ENCODE data around the gene SDC3. TPM values are rescaled to one million over a fixed set of nuclear protein-coding genes. Genes with fewer than 3 reads are reported as not detected.
A peak's percentile ranks its signal among the peaks of the same experiment; 100 is the strongest.

SDC3 gene
- total RNA-seq, 1 donor from 2014 or later = 113 TPM

DNA sequence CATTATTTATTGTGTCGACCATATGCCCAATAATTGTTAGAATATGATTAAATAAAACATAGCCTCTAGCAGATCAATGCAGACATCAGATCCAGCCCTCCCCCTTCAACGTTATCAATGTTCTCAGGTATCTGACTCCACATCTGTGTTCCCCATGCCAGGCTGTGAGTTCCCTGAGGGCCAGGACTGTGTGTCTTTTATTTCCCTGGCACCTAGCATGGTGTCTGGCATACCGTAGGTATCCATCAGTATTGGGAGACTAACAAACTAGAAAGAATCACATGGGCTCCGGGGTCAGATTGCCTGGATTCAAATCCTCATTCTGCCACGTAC is 48.3 kb downstream of the SDC3 start:
- TF ChIP-seq EZH2 (IDR thresholded peaks at IDR 0.05; ENCODE audit: insufficient read depth, low read length) = no peak
- TF ChIP-seq, protein P1, sequence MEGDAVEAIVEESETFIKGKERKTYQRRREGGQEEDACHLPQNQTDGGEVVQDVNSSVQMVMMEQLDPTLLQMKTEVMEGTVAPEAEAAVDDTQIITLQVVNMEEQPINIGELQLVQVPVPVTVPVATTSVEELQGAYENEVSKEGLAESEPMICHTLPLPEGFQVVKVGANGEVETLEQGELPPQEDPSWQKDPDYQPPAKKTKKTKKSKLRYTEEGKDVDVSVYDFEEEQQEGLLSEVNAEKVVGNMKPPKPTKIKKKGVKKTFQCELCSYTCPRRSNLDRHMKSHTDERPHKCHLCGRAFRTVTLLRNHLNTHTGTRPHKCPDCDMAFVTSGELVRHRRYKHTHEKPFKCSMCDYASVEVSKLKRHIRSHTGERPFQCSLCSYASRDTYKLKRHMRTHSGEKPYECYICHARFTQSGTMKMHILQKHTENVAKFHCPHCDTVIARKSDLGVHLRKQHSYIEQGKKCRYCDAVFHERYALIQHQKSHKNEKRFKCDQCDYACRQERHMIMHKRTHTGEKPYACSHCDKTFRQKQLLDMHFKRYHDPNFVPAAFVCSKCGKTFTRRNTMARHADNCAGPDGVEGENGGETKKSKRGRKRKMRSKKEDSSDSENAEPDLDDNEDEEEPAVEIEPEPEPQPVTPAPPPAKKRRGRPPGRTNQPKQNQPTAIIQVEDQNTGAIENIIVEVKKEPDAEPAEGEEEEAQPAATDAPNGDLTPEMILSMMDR (IDR thresholded peaks at IDR 0.05; ENCODE audit: insufficient read depth, low read depth, low read length) = no peak
- Mint-ChIP-seq H3K4me3 (ENCODE audit: unreplicated experiment) (no peak overlapping the region), H3K36me3 (ENCODE audit: low read depth, unreplicated experiment) (no peaks in the 10 kb centered on the region), H3K27me3 (ENCODE audit: low read depth, unreplicated experiment) (peaks cover 3% of the 10 kb centered on the region), H3K4me1 (ENCODE audit: low read depth, unreplicated experiment) (peaks cover 20% of the 10 kb centered on the region), H3K9me3 (ENCODE audit: unreplicated experiment) (no peaks in the 10 kb centered on the region), H3K27ac (ENCODE audit: unreplicated experiment) (no peak overlapping the region)
- Histone ChIP-seq H3K4me1 (ENCODE audit: insufficient read depth, low read length) (peaks cover 26% of the 10 kb centered on the region), H3K36me3 (ENCODE audit: insufficient read depth, low read length) (no peaks in the 10 kb centered on the region), H2AFZ (ENCODE audit: low read depth, low read length) (no peak overlapping the region), H3K4me3 (ENCODE audit: insufficient read depth, low read depth, low read length) (no peak overlapping the region), H3K27me3 (ENCODE audit: insufficient read depth, low read length) (no peaks in the 10 kb centered on the region), H4K20me1 (ENCODE audit: insufficient read depth, low read length) (no peaks in the 10 kb centered on the region), H3K27ac (ENCODE audit: low read depth, low read length) (no peak overlapping the region), H3K79me2 (ENCODE audit: insufficient read depth, low read length) (no peaks in the 10 kb centered on the region), H3K9me3 (ENCODE audit: insufficient read depth, low read depth, low read length) (no peaks in the 10 kb centered on the region), H3K4me2 (ENCODE audit: low read length) (no peak overlapping the region), H3K9ac (ENCODE audit: low read length) (no peak overlapping the region)
- DNase-seq (ENCODE audit: low read depth) = no peak
- no peak for FAIRE-seq

DNA sequence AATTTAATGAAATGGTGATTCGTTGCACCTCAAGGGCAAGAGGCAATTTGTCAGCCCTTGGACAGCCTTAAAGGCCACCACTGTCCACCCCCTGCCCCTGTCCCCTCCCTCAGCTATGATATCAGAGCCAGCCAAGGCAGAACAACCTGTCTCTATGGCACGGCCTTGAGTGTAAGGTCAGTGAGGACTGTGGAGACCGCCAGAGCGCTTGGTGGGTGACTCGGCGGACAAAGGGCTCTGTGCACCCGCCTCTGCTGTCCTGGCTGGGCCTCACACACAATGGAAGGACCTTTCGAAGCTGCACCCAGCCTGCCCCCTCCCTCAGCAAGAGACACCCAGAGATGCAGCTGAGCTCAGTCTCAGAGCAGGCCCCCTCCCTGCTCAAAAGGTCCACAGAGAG is 50.6 kb downstream of the SDC3 start:
- Histone ChIP-seq H3K4me1 (ENCODE audit: insufficient read depth, low read length) (peaks cover 26% of the 10 kb centered on the region), H4K20me1 (ENCODE audit: insufficient read depth, low read length) (no peaks in the 10 kb centered on the region), H3K27ac (ENCODE audit: low read depth, low read length) (no peak overlapping the region), H3K9me3 (ENCODE audit: insufficient read depth, low read depth, low read length) (no peaks in the 10 kb centered on the region), H3K4me3 (ENCODE audit: insufficient read depth, low read depth, low read length) (no peak overlapping the region), H3K79me2 (ENCODE audit: insufficient read depth, low read length) (no peaks in the 10 kb centered on the region), H3K27me3 (ENCODE audit: insufficient read depth, low read length) (no peaks in the 10 kb centered on the region), H2AFZ (ENCODE audit: low read depth, low read length) (no peak overlapping the region), H3K9ac (ENCODE audit: low read length) (no peak overlapping the region), H3K4me2 (ENCODE audit: low read length) (peak overlapping the region; percentile 72), H3K36me3 (ENCODE audit: insufficient read depth, low read length) (no peaks in the 10 kb centered on the region)
- DNase-seq (ENCODE audit: low read depth) = no peak
- FAIRE-seq = no peak
- Mint-ChIP-seq H3K4me3 (ENCODE audit: unreplicated experiment) (no peak overlapping the region), H3K4me1 (ENCODE audit: low read depth, unreplicated experiment) (peaks cover 20% of the 10 kb centered on the region), H3K27me3 (ENCODE audit: low read depth, unreplicated experiment) (peaks cover 5% of the 10 kb centered on the region), H3K9me3 (ENCODE audit: unreplicated experiment) (no peaks in the 10 kb centered on the region), H3K36me3 (ENCODE audit: low read depth, unreplicated experiment) (no peaks in the 10 kb centered on the region), H3K27ac (ENCODE audit: unreplicated experiment) (no peak overlapping the region)
- TF ChIP-seq, protein P1 (IDR thresholded peaks at IDR 0.05; ENCODE audit: insufficient read depth, low read depth, low read length) = no peak
- TF ChIP-seq EZH2 (IDR thresholded peaks at IDR 0.05; ENCODE audit: insufficient read depth, low read length) = no peak

DNA sequence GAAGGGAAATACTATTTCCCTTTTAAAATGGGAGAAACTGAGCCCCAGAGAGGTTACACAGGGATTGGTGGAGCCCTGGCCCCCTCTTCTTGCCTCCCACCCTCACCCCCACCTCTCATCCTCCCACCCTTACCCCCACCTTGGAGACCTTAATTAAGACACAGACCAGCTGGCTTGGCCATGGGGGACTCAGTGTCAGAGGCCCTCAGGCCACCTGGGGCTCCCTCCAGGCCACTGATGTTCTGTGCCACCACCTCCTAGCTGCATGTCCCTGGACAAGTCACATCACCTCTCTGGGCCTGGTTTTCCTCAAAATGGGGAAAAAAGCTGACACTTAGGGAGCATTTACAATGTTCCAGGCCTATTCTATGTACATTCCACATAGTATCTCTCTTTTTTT is 51.5 kb downstream of the SDC3 start:
- Histone ChIP-seq H3K36me3 (ENCODE audit: insufficient read depth, low read length) (no peaks in the 10 kb centered on the region), H2AFZ (ENCODE audit: low read depth, low read length) (no peak overlapping the region), H3K27me3 (ENCODE audit: insufficient read depth, low read length) (no peaks in the 10 kb centered on the region), H4K20me1 (ENCODE audit: insufficient read depth, low read length) (no peaks in the 10 kb centered on the region), H3K79me2 (ENCODE audit: insufficient read depth, low read length) (no peaks in the 10 kb centered on the region), H3K4me1 (ENCODE audit: insufficient read depth, low read length) (peaks cover 26% of the 10 kb centered on the region), H3K4me3 (ENCODE audit: insufficient read depth, low read depth, low read length) (no peak overlapping the region), H3K9me3 (ENCODE audit: insufficient read depth, low read depth, low read length) (no peaks in the 10 kb centered on the region), H3K9ac (ENCODE audit: low read length) (no peak overlapping the region), H3K4me2 (ENCODE audit: low read length) (no peak overlapping the region), H3K27ac (ENCODE audit: low read depth, low read length) (no peak overlapping the region)
- H3K36me3 Mint-ChIP-seq (ENCODE audit: low read depth, unreplicated experiment) = no peaks in the 10 kb centered on the region
- H3K4me3 Mint-ChIP-seq (ENCODE audit: unreplicated experiment) = no peak overlapping the region
- TF ChIP-seq, protein P1 (IDR thresholded peaks at IDR 0.05; ENCODE audit: insufficient read depth, low read depth, low read length) = no peak
- TF ChIP-seq EZH2 (IDR thresholded peaks at IDR 0.05; ENCODE audit: insufficient read depth, low read length) = no peak
- peaks cover 20% of the 10 kb centered on the region for H3K4me1 Mint-ChIP-seq (ENCODE audit: low read depth, unreplicated experiment)
- H3K27me3 Mint-ChIP-seq (ENCODE audit: low read depth, unreplicated experiment) = peaks cover 5% of the 10 kb centered on the region
- H3K27ac Mint-ChIP-seq (ENCODE audit: unreplicated experiment) = no peak overlapping the region
- DNase-seq (ENCODE audit: low read depth) = no peak
- no peaks in the 10 kb centered on the region for H3K9me3 Mint-ChIP-seq (ENCODE audit: unreplicated experiment)
- no peak for FAIRE-seq

All from astrocyte (in vitro differentiated cells and primary cell).